PC-3 (cell line): ENCODE results near the gene BACH2. TPM values are rescaled to one million over a fixed set of nuclear protein-coding genes. Genes with fewer than 3 reads are reported as not detected.
A peak's percentile ranks its signal among the peaks of the same experiment; 100 is the strongest.

ENCODE experiments used
- ATAC-seq: fragments of 200-7000 bp; cut with Tn5 transposase; 2 replicates; pipeline ENCODE4 v1.9.1; 2020; ENCODE audit warnings: mild to moderate bottlenecking, moderate library complexity
- BruUV-seq: library from RNA; stranded (reverse); fragments of 400-500 nt; replicated peaks from 2 replicates; lab custom pipeline; 2021; lab: Mats Ljungman, UMichigan
- CTCF ChIA-PET: fragments of 300-600 bp; sonication (Branson Sonifier 250); formaldehyde crosslinking; loops from one replicate; lab custom pipeline; 2022; ENCODE audit warnings: antibody characterized with exemption; lab: Charles Lee
- POLR2A ChIA-PET: fragments of 300-600 bp; sonication (Branson Sonifier 250); formaldehyde crosslinking; loops from one replicate; lab custom pipeline; 2022; ENCODE audit warnings: antibody characterized with exemption; ENCODE audit not compliant: unreplicated experiment; lab: Charles Lee
- DNase-seq: peaks from one replicate; pipeline ENCODE4 v3.0.0-alpha.2; 2015
- H2AFZ ChIP-seq: fragments of 300-600 bp; sonication (generic); 2 replicates; pipeline ENCODE4 v1.6.0; 2016; ENCODE audit warnings: antibody characterized with exemption, low read length
- H3F3A ChIP-seq: fragments of 300-600 bp; sonication (generic); one replicate; pipeline ENCODE4 v1.6.0; 2017; ENCODE audit warnings: antibody characterized with exemption, low read length, control low read depth, mild to moderate bottlenecking; ENCODE audit not compliant: unreplicated experiment
- H3K27ac ChIP-seq: fragments of 300-600 bp; sonication (generic); 2 replicates; pipeline ENCODE4 v1.5.1; 2016; ENCODE audit warnings: mild to moderate bottlenecking, low read length
- H3K27me3 ChIP-seq: fragments of 300-600 bp; sonication (generic); 2 replicates; pipeline ENCODE4 v1.6.1; 2016; ENCODE audit warnings: low read length, mixed read lengths
- H3K36me3 ChIP-seq: fragments of 300-600 bp; sonication (generic); 2 replicates; pipeline ENCODE4 v1.6.1; 2016; ENCODE audit warnings: low read depth, mixed run types, low read length, mixed read lengths
- H3K4me1 ChIP-seq: fragments of 300-600 bp; sonication (generic); 2 replicates; pipeline ENCODE4 v1.5.1; 2016; ENCODE audit warnings: low read length; ENCODE audit not compliant: insufficient read depth
- H3K4me2 ChIP-seq: fragments of 300-600 bp; sonication (generic); 2 replicates; pipeline ENCODE4 v1.6.0; 2016; ENCODE audit warnings: low read length
- H3K4me3 ChIP-seq: fragments of 300-600 bp; sonication (generic); 2 replicates; pipeline ENCODE4 v1.5.1; 2016; ENCODE audit warnings: mild to moderate bottlenecking, low read length, mixed read lengths
- H3K79me2 ChIP-seq: fragments of 300-600 bp; sonication (generic); 2 replicates; pipeline ENCODE4 v1.6.1; 2017; ENCODE audit warnings: low read length, mixed read lengths
- H3K9ac ChIP-seq: fragments of 300-600 bp; sonication (generic); 2 replicates; pipeline ENCODE4 v1.6.0; 2016; ENCODE audit warnings: mild to moderate bottlenecking, low read length
- H3K9me2 ChIP-seq: fragments of 300-600 bp; sonication (generic); replicated peaks from 2 replicates; pipeline ENCODE4 v1.6.1; 2016; ENCODE audit warnings: mixed run types, low read length, mixed read lengths
- H3K9me3 ChIP-seq: fragments of 300-600 bp; sonication (generic); 2 replicates; pipeline ENCODE4 v1.6.1; 2016; ENCODE audit warnings: low read length, mixed read lengths
- H4K20me1 ChIP-seq: fragments of 300-600 bp; sonication (generic); 2 replicates; pipeline ENCODE4 v1.6.1; 2016; ENCODE audit warnings: low read length, mixed read lengths
- EZH2 ChIP-seq: fragments of 300-600 bp; sonication (generic); IDR thresholded peaks from one replicate; pipeline ENCODE4 v1.6.1; 2017; ENCODE audit warnings: antibody characterized with exemption, mild to moderate bottlenecking, low read length; ENCODE audit not compliant: unreplicated experiment
- EZH2phosphoT487 ChIP-seq: fragments of 300-600 bp; sonication (generic); IDR thresholded peaks from 2 replicates; pipeline ENCODE4 v1.6.1; 2018; ENCODE audit warnings: mild to moderate bottlenecking, antibody characterized with exemption, low read length, borderline replicate concordance
- intact Hi-C: fragments of 100-400 bp; cut with micrococcal nuclease; formaldehyde crosslinking; loops from 2 replicates; pipeline ENCODE4 v1.9.0; 2023
- total RNA-seq: library from RNA; depleted of rRNA; stranded (reverse); fragments of >200 nt; gene quantifications from 2 replicates; pipeline ENCODE4 v1.2.3, GENCODE V29; 2014
- TF ChIP-seq, protein P1 (sequence below): fragments of 300-600 bp; sonication (generic); conservative IDR thresholded peaks from 2 replicates; pipeline ENCODE4 v1.5.1; 2017; ENCODE audit warnings: antibody characterized with exemption, low read depth, mild to moderate bottlenecking, low read length

BACH2 gene
- total RNA-seq, 1 experiment from 2014 or later: 7.0 TPM

DNA sequence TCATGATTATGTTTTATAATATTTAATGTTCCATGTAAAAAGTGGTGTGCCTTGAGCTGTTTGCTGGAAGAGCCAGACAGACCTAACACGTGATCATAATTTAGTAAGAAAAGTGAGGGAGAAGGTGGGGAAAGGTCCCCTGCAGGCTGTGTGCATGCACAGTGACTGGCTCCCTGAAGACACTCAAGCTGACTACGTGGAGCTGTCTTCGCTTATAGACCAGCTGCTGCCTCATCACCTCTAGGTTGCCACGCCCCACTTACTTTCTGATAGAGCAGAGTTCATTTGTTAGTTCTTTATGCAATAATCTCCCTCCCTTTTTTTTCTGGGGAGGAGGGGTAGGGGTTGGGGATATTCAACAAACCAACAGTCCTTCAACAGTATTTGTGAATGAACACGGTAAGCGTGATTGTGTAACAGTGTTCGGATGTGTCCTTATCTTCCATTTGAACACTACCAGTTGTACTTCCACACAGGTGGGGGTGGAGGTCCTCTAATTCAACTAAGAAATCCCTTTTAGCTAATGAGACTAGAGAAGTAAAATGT lies 157.3 kb downstream of the BACH2 start:
- TF ChIP-seq, protein P1, sequence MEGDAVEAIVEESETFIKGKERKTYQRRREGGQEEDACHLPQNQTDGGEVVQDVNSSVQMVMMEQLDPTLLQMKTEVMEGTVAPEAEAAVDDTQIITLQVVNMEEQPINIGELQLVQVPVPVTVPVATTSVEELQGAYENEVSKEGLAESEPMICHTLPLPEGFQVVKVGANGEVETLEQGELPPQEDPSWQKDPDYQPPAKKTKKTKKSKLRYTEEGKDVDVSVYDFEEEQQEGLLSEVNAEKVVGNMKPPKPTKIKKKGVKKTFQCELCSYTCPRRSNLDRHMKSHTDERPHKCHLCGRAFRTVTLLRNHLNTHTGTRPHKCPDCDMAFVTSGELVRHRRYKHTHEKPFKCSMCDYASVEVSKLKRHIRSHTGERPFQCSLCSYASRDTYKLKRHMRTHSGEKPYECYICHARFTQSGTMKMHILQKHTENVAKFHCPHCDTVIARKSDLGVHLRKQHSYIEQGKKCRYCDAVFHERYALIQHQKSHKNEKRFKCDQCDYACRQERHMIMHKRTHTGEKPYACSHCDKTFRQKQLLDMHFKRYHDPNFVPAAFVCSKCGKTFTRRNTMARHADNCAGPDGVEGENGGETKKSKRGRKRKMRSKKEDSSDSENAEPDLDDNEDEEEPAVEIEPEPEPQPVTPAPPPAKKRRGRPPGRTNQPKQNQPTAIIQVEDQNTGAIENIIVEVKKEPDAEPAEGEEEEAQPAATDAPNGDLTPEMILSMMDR: no peak
- TF ChIP-seq EZH2phosphoT487 (no peak), EZH2 (no peak)
- Histone ChIP-seq H3K4me2 (no peak overlapping the region), H3K4me1 (peaks cover 10% of the 10 kb centered on the region), H3F3A (no peaks in the 10 kb centered on the region), H3K79me2 (no peaks in the 10 kb centered on the region), H3K9me2 (no peaks in the 10 kb centered on the region), H2AFZ (no peak overlapping the region), H3K36me3 (no peaks in the 10 kb centered on the region), H3K9me3 (no peaks in the 10 kb centered on the region), H3K27me3 (no peaks in the 10 kb centered on the region), H3K4me3 (no peak overlapping the region), H3K9ac (no peak overlapping the region), H3K27ac (no peak overlapping the region), H4K20me1 (no peaks in the 10 kb centered on the region)
- ATAC-seq: no peak
- intact Hi-C loops: no loop called here
- DNase-seq: no peak
- POLR2A ChIA-PET: no interaction called here
- no TSS peak for BruUV-seq
- CTCF ChIA-PET: no interaction called here

DNA sequence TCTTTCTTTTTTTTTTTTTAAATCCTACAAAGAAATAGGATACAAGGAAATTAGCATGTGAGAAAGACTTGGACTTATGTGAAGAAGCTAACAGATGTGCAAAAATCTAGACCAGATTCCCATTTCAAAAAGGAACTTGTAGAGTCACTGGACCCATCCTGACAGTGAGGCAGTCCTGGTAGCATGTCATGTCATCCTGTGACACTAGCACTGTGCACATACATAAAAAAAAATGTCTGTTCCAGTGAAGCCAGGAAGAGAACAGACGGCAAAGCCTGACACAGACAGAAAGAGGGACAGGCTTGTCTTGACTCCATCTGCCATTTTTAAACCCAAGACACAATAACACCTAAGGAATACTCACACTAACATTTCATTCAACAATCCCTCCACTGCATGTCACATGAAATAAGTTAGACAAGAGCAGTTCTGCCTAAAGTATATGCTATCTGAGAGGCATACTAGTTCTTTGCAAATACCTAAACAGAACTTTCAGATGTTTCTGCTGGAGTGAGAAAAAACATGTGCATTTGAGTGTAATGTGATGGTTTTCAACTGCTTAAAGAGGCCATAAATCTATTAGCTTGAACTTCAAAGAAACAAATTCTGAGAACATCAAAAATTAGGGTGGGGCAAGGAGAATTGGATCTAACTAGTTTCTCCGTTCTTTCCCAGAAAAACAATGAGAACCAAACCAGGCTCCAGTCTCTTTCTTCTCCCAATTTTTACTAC lies 159.6 kb downstream of the BACH2 start:
- no peak overlapping the region for H2AFZ ChIP-seq
- POLR2A ChIA-PET: no interaction called here
- no peaks in the 10 kb centered on the region for H3K36me3 ChIP-seq
- H3K9me3 ChIP-seq: no peaks in the 10 kb centered on the region
- no peak overlapping the region for H3K4me2 ChIP-seq
- H3K9me2 ChIP-seq: no peaks in the 10 kb centered on the region
- H3K9ac ChIP-seq: no peak overlapping the region
- intact Hi-C loops: no loop called here
- DNase-seq: no peak
- TF ChIP-seq, protein P1: no peak
- no peak for TF ChIP-seq EZH2phosphoT487
- TF ChIP-seq EZH2: no peak
- CTCF ChIA-PET: no interaction called here
- no peaks in the 10 kb centered on the region for H3F3A ChIP-seq
- no peak overlapping the region for H3K27ac ChIP-seq
- H3K4me1 ChIP-seq: no peaks in the 10 kb centered on the region; the same call in 1 of the 2 replicates
- H3K79me2 ChIP-seq: no peaks in the 10 kb centered on the region
- no peak overlapping the region for H3K4me3 ChIP-seq
- H4K20me1 ChIP-seq: no peaks in the 10 kb centered on the region
- no peak for ATAC-seq
- H3K27me3 ChIP-seq: no peaks in the 10 kb centered on the region
- no TSS peak for BruUV-seq

DNA sequence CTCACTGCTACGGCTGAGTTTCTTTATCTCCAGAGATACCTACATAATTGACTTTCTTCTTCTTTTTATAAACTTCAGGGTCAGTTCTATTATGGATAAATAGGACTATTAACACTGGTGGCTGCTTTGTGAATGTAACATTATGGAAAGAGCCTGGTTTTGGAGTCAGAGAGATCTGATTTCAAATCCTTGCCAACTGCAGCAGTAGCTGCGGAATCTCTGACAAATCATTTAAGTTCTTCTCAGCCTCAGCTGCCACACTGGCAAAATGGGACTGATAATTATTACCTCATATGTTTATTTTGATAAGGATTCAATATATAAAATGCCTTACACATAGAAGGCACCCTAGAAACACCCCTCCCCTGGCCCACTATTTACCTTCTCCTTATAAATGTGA lies 160.5 kb downstream of the BACH2 start:
- CTCF ChIA-PET: no interaction called here
- POLR2A ChIA-PET: no interaction called here
- no peak overlapping the region for H2AFZ ChIP-seq

More for the DNA sequence above, 160.5 kb downstream of the BACH2 start:
- Histone ChIP-seq H3K4me2 (0 out of 2 replicates have a peak overlapping the region, but pooled peaks have one; percentile 28), H3K9me2 (no peaks in the 10 kb centered on the region), H3K36me3 (no peaks in the 10 kb centered on the region), H3K27ac (no peak overlapping the region), H3K4me3 (no peak overlapping the region), H3K9ac (no peak overlapping the region), H4K20me1 (no peaks in the 10 kb centered on the region), H3F3A (no peaks in the 10 kb centered on the region), H3K27me3 (no peaks in the 10 kb centered on the region), H3K79me2 (no peaks in the 10 kb centered on the region), H3K9me3 (no peaks in the 10 kb centered on the region), H3K4me1 (no peaks in the 10 kb centered on the region; the same call in 1 of the 2 replicates)
- DNase-seq: no peak
- intact Hi-C loops: no loop called here
- no peak for ATAC-seq
- BruUV-seq: no TSS peak
- TF ChIP-seq EZH2phosphoT487: no peak
- TF ChIP-seq, protein P1: no peak
- TF ChIP-seq EZH2: no peak
